BE2C (cell line): ENCODE data around the gene POLR2B.
A peak's percentile ranks its signal among the peaks of the same experiment; 100 is the strongest.

Experiments used
- DNase-seq: peaks from one replicate; pipeline ENCODE4 v3.0.0-alpha.2; 2020
- H3K27me3 ChIP-seq: fragments of 250-450 bp; sonication (Bioruptor Pico); 2 replicates; pipeline ENCODE4 v1.5.1; 2020; ENCODE audit warnings: mild to moderate bottlenecking
- H3K36me3 ChIP-seq: fragments of 250-450 bp; sonication (Bioruptor Pico); 2 replicates; pipeline ENCODE4 v1.5.1; 2020; ENCODE audit warnings: mild to moderate bottlenecking
- H3K4me1 ChIP-seq: fragments of 250-450 bp; sonication (Bioruptor Pico); 2 replicates; pipeline ENCODE4 v1.5.1; 2020
- H3K4me3 ChIP-seq: 2 replicates; pipeline ENCODE4 v1.5.1; 2011; ENCODE audit warnings: low read depth, low read length
- H3K9me3 ChIP-seq: fragments of 250-450 bp; sonication (Bioruptor Pico); 2 replicates; pipeline ENCODE4 v1.5.1; 2020
- CTCF ChIP-seq: IDR thresholded peaks from 2 replicates; pipeline ENCODE4 v1.5.1; 2012; ENCODE audit warnings: mild to moderate bottlenecking, low read depth, low read length

POLR2B gene

GRCh38 chr4:57023104-57023503, 44.4 kb downstream of the POLR2B start:
- H3K9me3 ChIP-seq = no peaks in the 10 kb centered on the region
- TF ChIP-seq CTCF = no peak
- no peak overlapping the region for H3K4me3 ChIP-seq
- no peaks in the 10 kb centered on the region for H3K4me1 ChIP-seq
- peaks cover 91% of the 10 kb centered on the region for H3K36me3 ChIP-seq
- H3K27me3 ChIP-seq = no peaks in the 10 kb centered on the region
- DNase-seq = no peak

GRCh38 chr4:57034520-57034919, 55.8 kb downstream of the POLR2B start:
- TF ChIP-seq CTCF = no peak
- DNase-seq = no peak
- Histone ChIP-seq H3K9me3 (no peaks in the 10 kb centered on the region), H3K4me3 (no peak overlapping the region), H3K27me3 (no peaks in the 10 kb centered on the region), H3K36me3 (peaks cover 27% of the 10 kb centered on the region), H3K4me1 (no peaks in the 10 kb centered on the region; the same call in 1 of the 2 replicates)

GRCh38 chr4:57037982-57038604, 59.4 kb downstream of the POLR2B start:
- H3K36me3 ChIP-seq = no peaks in the 10 kb centered on the region; the same call in 1 of the 2 replicates
- H3K9me3 ChIP-seq = no peaks in the 10 kb centered on the region
- no peaks in the 10 kb centered on the region; the same call in 1 of the 2 replicates for H3K4me1 ChIP-seq
- peak; percentile 84 for DNase-seq
- peak; percentile 99 for TF ChIP-seq CTCF
- H3K27me3 ChIP-seq = no peaks in the 10 kb centered on the region
- no peak overlapping the region for H3K4me3 ChIP-seq

GRCh38 chr4:57039345-57039744, 60.6 kb downstream of the POLR2B start:
- no peak for TF ChIP-seq CTCF

GRCh38 chr4:57040510-57040909, 61.8 kb downstream of the POLR2B start:
- DNase-seq = no peak
- no peak for TF ChIP-seq CTCF
- Histone ChIP-seq H3K36me3 (no peaks in the 10 kb centered on the region), H3K4me1 (no peaks in the 10 kb centered on the region; the same call in 1 of the 2 replicates), H3K27me3 (no peaks in the 10 kb centered on the region), H3K4me3 (no peak overlapping the region), H3K9me3 (no peaks in the 10 kb centered on the region)

More at GRCh38 chr4:57039345-57039744, 60.6 kb downstream of the POLR2B start:
- Histone ChIP-seq H3K9me3 (no peaks in the 10 kb centered on the region), H3K4me1 (no peaks in the 10 kb centered on the region; the same call in 1 of the 2 replicates), H3K36me3 (no peaks in the 10 kb centered on the region), H3K27me3 (no peaks in the 10 kb centered on the region), H3K4me3 (no peak overlapping the region)
- DNase-seq = no peak

- Histone ChIP-seq H3K4me1 (no peaks in the 10 kb centered on the region; the same call in 1 of the 2 replicates), H3K9me3 (no peaks in the 10 kb centered on the region), H3K27me3 (no peaks in the 10 kb centered on the region), H3K36me3 (no peaks in the 10 kb centered on the region), H3K4me3 (no peak overlapping the region)
- no peak for DNase-seq
- TF ChIP-seq CTCF = no peak
These were observed 62.3 kb downstream of the POLR2B start for GRCh38 chr4:57041020-57041419.
